HG03103 (cell line): ENCODE results near the gene ZDHHC8.

Experiments used
- ATAC-seq: cut with Tn5 transposase; IDR thresholded peaks from one replicate; pipeline ENCODE4 v1.9.1; 2021; ENCODE audit warnings: low read depth; ENCODE audit not compliant: unreplicated experiment

The ZDHHC8 gene

GRCh38 chr22:20140521-20140964 is 8.9 kb downstream of the ZDHHC8 start:
- no peak for ATAC-seq

GRCh38 chr22:20141186-20142077 is 9.8 kb downstream of the ZDHHC8 start:
- no peak for ATAC-seq

- ATAC-seq = no peak
These were observed 11.4 kb downstream of the ZDHHC8 start for GRCh38 chr22:20142711-20143621.

DNA sequence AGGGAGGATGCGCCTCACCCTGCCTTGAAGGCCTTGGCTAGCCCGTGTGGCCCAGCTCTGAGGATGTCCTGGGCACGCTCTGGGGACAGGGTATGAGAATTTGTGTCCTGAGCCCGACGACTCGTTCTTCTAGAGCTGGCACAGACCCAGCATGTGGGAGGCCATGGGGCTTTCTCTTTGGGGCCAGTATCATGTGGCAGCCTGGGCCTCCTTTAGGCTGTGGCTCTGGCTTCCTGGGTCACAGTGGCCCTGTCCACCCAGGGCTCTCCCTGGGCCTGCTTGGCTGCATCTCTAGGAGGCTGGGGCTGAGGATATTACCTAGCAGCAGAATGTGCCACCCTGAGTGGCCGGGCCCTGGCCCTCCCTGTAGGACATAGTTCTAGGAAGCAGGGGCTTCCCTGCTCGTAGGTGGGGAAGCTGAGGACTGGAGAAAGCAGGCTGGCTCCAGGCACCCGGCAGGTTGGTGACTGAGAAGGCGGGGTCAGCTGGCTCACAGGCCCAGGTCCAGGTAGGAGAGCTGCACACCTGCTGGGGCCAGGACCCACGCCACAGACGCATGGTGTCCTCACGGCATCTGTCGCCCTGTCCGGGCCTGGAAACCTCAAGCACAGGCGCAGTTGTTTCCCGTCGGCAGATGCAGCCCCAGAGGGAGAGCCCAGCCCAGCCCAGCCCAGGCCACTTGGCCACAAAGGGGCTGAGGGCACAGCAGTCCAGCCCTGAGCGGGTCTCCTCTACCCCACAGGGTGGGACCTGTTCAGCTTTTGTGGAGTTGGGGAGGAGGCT is 12.5 kb downstream of the ZDHHC8 start:
- no peak for ATAC-seq

DNA sequence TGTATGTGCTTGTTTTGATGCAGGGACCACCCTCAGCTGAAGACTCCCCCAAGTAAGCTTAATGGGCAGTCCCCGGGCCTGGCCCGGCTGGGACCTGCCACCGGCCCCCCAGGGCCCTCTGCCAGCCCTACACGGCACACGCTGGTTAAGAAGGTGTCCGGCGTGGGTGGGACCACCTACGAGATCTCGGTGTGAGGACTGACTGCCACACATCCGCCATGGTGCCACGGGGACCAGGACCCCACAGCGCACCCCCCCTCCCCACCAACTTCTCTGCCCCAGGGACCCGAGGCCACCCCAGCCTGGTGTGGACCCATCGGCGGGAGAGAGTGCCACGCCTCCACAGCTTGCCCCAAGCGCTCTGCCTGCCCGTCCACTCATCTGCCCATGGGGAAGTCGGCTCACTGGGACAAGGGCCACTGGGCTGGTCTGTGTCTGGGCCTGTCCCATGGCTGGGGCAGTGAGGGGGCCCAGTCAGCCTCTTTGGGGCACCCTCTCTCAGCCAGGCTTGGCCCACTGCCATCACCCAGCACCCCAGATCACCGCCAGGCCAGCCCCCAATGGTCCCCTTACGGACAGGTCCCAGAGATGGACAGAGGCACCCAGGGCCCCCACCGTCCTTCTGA is 13.7 kb downstream of the ZDHHC8 start:
- no peak for ATAC-seq

DNA sequence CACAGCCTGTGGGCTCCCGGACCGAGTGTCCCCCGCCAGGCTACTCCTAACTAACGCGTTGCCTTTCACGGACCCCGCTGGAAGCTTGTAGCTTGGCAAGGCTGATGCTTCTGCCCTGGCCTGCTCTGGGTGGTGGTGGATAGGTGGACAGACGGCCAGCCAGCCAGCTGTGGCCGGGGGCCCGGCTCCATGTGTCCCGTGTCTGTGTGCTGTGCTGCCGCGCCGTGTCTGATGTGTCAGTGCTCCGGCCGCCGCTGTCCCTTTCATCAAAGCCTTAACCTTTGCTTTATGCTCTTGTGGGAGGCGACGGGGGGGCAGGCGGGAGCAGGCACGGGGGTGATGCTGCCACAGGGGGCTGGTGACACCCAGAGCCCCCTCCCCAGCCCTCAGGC is 14.2 kb downstream of the ZDHHC8 start:
- no peak for ATAC-seq

- no peak for ATAC-seq
These were observed 15.2 kb downstream of the ZDHHC8 start for GRCh38 chr22:20146777-20147176.

DNA sequence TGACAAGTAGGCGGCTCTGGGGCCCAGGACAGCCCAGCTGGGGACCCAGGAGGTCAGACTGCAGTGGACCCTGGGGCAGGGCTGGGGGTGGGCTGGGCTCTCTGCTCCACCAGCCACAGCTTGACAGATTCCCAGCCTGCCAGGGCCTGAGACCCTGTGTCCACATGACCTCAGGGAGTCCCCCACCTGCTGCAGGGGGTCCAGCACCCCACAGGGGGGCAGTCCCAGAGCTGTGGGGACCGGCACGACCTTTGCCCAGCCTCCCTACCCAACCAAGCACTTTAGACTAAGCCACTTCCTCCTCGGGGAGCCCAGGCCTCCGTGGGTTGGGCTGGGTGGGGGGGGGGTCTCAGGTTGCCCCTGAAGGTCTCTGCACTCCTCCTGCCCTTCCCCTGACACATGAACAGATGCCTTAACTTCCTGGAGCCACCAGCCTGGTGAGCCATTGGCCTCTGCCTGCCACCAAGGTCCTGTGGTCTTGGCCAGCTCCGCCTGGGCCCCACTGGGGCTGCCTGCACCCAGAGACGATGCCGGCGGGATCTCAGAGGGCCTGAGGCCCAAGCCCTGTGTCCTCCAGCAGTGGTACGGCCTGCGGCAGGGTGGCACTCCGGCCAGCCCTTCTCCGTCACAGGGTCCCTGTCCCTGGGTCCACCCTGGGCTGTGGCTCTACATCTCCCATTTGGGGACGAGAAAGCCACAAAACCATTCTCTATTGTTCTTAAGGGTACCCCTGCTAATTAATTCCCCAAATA is 15.8 kb downstream of the ZDHHC8 start:
- no peak for ATAC-seq

- ATAC-seq = no peak
These were observed 16.8 kb downstream of the ZDHHC8 start for GRCh38 chr22:20148414-20148813.

- no peak for ATAC-seq
These were observed 17.9 kb downstream of the ZDHHC8 start for GRCh38 chr22:20149257-20150250.

DNA sequence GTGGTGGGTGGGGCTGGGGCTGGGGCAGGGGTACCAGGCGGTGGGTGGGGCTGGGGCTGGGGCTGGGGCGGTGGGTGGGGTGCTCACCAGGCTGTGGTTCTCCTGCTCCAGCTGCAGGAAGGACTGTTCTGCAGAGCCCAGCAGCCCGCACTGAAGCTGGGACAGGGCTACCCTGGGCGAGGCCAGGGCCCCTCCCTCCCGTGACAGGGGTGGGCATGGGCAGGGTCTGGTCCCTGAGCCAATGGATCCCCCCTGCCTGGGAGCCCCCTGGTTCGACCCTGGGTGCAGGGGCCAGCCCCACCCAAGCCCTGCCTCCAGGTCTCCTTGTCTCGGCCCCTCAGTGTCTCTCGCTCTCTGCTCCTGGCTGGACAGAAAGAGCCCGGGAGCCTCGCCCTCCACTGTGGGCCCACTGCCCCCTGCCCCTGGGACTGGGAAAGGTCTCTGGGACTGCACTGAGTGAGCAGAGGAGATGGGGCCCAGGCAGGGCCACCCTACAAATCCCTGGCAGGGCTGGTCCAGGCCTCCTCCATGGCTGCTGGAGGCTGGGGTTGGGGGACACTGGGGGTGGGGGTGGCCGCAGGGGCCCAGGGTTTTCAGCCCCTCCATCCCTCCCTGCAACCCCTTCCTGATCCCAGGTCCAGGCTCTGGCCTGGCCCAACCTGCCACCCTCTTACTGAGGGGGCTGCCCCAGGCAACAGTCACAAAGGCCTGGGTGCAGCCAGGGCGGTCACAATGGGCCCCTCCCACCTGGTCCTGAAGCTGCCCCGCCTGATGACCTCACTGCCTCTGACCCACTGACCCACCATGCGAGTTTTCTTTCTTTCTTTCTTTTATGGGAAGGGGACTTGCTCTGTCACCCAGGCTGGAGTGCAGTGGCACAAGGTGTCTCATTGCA is 19.0 kb downstream of the ZDHHC8 start, which contains the start of gene CCDC188:
TSS of gene CCDC188 (minus strand) at position 675 of the 895 bp plus-strand sequence. CDS start at position 606, 69 bp downstream.
- ATAC-seq = no peak

GRCh38 chr22:20151276-20151588 is 19.6 kb downstream of the ZDHHC8 start:
- ATAC-seq = no peak

GRCh38 chr22:20152464-20152890 is 20.9 kb downstream of the ZDHHC8 start:
- no peak for ATAC-seq

DNA sequence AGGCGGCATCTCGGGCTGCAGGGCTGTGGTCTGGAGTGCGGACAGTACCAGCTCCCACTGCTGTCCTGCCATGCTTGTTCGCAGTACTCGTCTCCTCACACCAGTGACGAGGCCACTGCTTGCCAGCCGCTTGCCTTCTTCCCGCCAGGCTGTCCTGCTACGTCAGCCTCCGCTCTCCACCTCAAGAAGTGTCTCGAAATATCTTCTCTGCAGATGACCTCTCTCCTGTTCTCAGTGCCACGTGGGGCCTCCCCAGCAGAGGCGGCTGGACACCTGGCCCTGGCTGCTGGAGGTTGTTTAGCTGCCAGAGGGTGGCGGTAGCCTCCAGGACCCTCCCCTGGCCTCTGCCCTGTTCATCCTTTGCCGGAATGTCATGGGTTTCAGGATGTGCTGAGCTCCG is 22.3 kb downstream of the ZDHHC8 start:
- ATAC-seq = no peak

DNA sequence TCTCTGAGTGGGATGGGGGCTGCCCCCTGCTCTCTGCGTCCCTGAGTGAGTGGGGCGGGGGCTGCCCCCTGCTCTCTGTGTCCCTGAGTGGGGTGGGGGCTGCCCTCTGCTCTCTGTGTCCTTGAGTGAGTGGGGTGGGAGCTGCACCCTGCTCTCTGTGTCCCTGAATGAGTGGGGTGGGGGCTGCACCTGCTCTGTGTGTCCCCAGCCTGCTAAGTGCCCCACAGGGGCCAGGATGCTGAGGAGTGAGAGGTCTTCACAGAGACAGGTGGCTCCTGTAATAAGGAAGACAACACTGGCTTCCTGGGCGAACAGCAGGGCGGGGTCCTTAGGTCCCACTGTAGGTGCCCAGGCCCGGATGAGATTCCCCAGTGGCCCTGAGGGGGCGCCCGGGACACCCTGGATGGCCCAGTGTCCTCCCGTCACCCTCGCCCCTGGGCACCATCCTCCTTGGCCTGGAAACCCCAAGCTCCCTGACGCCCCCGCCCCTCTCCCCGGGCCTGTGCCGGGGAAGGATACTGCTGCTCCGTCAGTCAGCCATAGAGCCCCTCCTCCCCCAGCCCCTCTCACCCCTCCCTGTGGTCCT is 23.1 kb downstream of the ZDHHC8 start:
- ATAC-seq = no peak

- no peak for ATAC-seq
These were observed 23.9 kb downstream of the ZDHHC8 start for GRCh38 chr22:20155330-20156041.
